GM21528 (cell line): ENCODE results near the gene SMIM45.
A peak's percentile ranks its signal among the peaks of the same experiment; 100 is the strongest.
"Not testable (repeated sequence)": the region's sequence is repeated elsewhere in the genome, so short reads cannot be mapped to it uniquely, and the experiment has no call there.

Source experiments
- ATAC-seq: cut with Tn5 transposase; IDR thresholded peaks from one replicate; pipeline ENCODE4 v1.9.1; 2021; ENCODE audit warnings: mild to moderate bottlenecking, moderate library complexity; ENCODE audit not compliant: unreplicated experiment, low FRiP score

The SMIM45 gene

GRCh38 chr22:41933411-41934177 lies 18.4 kb upstream of the SMIM45 start:
- no peak for ATAC-seq

DNA sequence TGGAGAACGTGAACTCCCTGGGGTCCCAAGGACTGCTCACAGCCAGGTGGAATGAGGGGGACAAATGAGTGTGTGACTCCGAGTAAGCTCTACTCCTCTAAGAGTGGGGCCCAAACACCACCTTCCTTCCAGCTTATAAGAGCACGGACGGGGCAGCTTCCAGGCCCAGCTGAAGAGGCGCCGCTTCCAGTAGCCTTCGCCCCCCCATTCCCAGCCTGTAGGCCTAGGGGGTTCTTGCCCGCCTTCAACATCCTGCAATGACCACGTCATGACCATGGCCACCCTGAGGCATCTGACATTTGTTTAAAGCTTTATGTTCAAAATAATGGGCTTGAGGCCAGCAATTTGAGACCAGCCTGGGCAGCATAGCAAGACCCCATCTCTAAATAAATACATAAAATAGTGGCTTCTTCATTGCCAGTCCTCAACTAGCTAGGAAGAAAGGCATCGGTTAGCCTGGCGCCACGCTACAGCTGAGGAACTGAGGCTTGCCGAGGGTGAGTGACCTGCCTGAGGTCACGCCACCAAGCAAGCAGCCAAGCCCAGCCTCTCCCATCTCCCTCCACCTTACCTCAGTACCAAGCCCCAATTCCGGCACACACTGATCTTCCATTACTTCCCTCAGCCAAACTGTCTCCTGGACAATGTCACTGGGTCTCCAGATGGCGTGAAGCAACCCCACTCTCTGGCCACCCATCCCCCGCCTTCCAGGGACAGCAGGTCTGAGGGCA lies 17.5 kb upstream of the SMIM45 start:
- ATAC-seq: no peak

GRCh38 chr22:41935015-41935351 lies 17.0 kb upstream of the SMIM45 start:
- ATAC-seq: no peak

DNA sequence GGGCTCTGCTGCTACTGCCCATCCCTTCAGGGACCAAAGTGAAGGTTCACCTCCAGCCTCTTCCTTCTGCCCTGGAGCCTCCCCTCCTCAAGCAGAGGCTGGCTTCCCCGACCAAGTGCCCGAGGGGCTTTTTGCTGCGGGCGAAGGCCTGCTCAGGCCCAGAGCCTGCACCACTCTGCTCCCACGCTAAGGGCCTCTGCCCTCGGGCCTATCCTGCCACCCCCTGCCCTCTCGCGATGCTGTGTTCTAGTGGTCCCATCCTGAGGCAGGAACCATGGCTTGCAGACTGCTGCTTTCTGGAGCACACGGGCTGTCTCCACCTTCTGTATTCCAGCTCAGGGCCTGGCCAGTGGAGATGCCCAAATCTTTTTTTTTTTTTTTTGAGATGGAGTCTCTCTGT lies 16.4 kb upstream of the SMIM45 start:
- no peak for ATAC-seq

DNA sequence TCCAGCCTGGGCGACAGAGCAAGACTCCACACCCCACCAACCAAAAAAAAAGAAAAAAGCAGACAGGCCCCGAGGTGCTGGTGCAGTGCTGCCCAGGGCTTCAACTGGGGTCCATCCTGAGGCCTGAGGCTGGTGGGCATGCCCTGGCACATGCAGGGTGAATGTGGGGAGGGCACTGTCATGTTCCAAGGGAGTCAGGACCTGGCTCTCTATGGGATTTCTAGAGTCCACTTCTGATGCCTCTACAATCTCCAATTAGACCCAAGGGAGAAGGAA lies 15.1 kb upstream of the SMIM45 start:
- ATAC-seq: no peak

GRCh38 chr22:41939981-41940831 lies 11.7 kb upstream of the SMIM45 start:
- ATAC-seq: peak; percentile 47

- no peak for ATAC-seq
These were observed 10.9 kb upstream of the SMIM45 start for GRCh38 chr22:41940832-41941765.

GRCh38 chr22:41943661-41944209 lies 8.2 kb upstream of the SMIM45 start:
- no peak for ATAC-seq

GRCh38 chr22:41946629-41947423 lies 5.1 kb upstream of the SMIM45 start, which contains the start of gene CENPM:
TSS of gene CENPM (minus strand) at chr22:41947152. CDS start at chr22:41947076, 76 bp downstream.
- peak; percentile 69 for ATAC-seq

DNA sequence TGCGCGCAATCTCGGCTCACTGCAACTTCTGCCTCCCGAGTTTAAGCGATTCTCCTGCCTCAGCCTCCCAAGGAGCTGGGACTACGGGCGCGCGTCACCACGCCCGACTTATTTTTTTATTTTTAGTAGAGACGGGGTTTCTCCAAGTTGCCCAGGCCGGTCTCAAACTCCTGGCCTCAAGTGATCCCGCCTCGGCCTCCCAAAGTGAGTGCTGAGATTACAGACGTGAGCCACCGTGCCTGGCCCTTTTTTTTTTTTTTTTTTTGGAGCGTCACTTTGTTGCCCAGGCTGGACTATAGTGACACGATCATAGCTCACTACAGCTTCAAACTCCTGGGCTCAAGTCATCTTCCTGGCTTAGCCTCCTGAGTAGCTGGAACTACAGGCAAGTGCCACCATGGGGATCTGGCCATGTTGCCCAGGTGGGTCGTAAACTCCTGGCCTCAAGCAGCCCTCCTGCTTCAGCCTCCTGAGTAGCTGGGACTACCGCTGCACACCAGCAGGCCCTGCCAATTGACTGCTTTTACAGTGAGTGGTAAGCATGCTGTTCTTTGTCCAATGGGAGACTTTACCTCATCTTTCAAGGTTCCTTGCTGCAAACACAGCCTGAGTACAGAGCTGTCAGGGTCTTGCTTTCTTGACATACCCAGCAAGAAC lies 4.4 kb upstream of the SMIM45 start:
- no peak for ATAC-seq

GRCh38 chr22:41948142-41948541 lies 3.8 kb upstream of the SMIM45 start:
- no peak for ATAC-seq

GRCh38 chr22:41948928-41949296 lies 3.0 kb upstream of the SMIM45 start:
- not testable (repeated sequence) for ATAC-seq

GRCh38 chr22:41949297-41949965 lies 2.5 kb upstream of the SMIM45 start:
- ATAC-seq: no peak

DNA sequence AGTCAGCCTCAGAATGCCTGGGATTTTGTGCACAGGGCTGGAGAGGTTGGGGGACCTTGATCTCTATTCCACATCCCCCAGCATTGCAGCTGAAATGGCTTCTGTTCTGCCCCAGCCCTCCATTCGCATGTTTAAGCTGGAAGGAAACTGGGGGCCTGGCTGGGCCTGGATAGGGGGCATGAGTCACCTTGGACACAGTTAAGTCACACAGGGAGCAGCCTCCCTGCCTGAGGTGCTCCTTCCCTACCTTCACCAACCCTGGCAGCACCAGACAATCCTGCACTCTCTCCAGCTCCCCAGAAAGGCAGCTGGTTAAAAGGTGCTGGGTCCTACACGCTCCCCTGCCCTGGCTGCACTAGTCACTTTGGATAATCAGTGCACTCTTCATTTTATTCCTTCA lies 763 bp downstream of the SMIM45 start:
- no peak for ATAC-seq

DNA sequence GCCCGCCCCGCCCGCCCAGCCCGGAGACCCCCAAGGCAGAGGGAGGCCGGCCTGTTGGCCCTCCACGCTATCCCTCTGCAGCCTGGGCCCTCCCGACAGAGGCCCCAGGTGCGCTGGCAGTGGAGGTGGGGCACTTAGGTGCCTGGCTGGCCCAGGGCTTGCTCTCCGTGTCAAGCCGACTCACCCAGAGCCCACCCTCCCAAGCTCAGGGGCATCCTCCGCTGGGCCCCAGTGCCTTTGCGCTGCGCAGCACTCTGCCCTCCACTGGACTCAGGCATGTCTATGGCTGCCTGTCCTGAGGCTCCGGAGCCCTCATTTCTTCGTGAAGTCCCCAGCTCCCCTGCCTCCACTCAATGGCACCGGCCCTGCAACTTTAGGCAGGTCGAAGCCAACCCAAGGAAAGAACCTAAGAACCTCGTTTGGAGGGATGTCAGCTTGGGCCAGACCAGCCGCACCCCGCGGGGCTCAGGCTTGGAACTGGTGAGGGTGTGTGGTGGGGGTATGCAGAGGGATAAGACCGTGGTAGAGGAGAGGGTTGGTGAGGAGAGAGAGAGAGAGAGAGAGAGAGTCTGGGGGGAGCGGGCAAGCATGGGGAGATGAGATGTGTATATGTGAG lies 6.1 kb downstream of the SMIM45 start:
- ATAC-seq: peak; percentile 13

- ATAC-seq: no peak
These were observed 11.6 kb downstream of the SMIM45 start for GRCh38 chr22:41963453-41964111.

DNA sequence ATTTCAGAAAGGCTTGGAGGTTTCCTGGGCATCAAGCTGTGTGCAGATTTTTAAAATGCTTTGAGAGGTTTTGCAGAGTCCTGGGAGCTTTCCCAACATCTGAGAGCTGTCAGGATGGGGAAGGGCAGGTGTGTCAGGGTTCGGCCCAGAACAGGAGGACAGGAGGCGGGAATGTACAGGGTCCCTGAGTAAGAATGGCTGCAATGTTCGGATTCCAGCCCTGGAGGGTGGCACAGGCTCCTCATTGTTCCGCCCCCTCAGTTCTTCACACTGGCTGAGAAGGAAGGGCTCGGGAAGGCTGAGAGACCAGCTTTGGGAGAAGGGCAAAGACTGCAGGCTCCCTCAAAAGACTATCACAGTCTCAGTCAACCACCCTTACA lies 12.2 kb downstream of the SMIM45 start:
- no peak for ATAC-seq
